GM19455 (cell line): Measurements from ENCODE around the gene CHRNA7.
"Not testable (repeated sequence)": the region's sequence is repeated elsewhere in the genome, so short reads cannot be mapped to it uniquely, and the experiment has no call there.

ENCODE experiments used
- ATAC-seq: cut with Tn5 transposase; IDR thresholded peaks from one replicate; pipeline ENCODE4 v1.9.1; 2021; ENCODE audit not compliant: unreplicated experiment

CHRNA7 gene

GRCh38 chr15:32166270-32166669 lies 136.0 kb downstream of the CHRNA7 start:
- ATAC-seq, result not testable (repeated sequence)

GRCh38 chr15:32167913-32168312 lies 137.6 kb downstream of the CHRNA7 start:
- not testable (repeated sequence) for ATAC-seq

- not testable (repeated sequence) for ATAC-seq
These were observed 150.3 kb downstream of the CHRNA7 start for GRCh38 chr15:32180579-32180978.

GRCh38 chr15:32193780-32194179 lies 163.5 kb downstream of the CHRNA7 start:
- not testable (repeated sequence) for ATAC-seq

GRCh38 chr15:32196206-32196605 lies 165.9 kb downstream of the CHRNA7 start:
- ATAC-seq, result not testable (repeated sequence)

GRCh38 chr15:32198938-32199337 lies 168.6 kb downstream of the CHRNA7 start:
- not testable (repeated sequence) for ATAC-seq

GRCh38 chr15:32209081-32209480 lies 178.8 kb downstream of the CHRNA7 start:
- ATAC-seq, result not testable (repeated sequence)

GRCh38 chr15:32218666-32219065 lies 188.4 kb downstream of the CHRNA7 start:
- ATAC-seq, result no peak
